ENCODE results near the gene PCDHA1.

PCDHA1 gene

GRCh38 chr5:141003031-141003430 lies 217.1 kb downstream of the PCDHA1 start:
- Histone ChIP-seq H2BK120ac (ENCODE audit: low read depth, low read length) (no peak overlapping the region), H3K27ac (ENCODE audit: low read length, poor library complexity, severe bottlenecking) (no peak overlapping the region), H3K36me3 (ENCODE audit: control insufficient read depth in 1 of 2, insufficient read depth in 2 of 2, low read depth in 1 of 2, low read length in 2 of 2) (no peaks in the 10 kb centered on the region), H3K27me3 (ENCODE audit: control insufficient read depth in 1 of 2, insufficient read depth in 1 of 2, low read length in 2 of 2) (peaks cover 0 to 5% of the 10 kb centered on the region in 2 experiments), H3K79me1 (replicated peaks; ENCODE audit: low read length, poor library complexity, severe bottlenecking) (peaks cover 2% of the 10 kb centered on the region), H3K4ac (ENCODE audit: low read depth in 1 of 2, low read length in 2 of 2) (no peak overlapping the region), H2AFZ (ENCODE audit: low read depth, low read length) (no peak overlapping the region), H2BK12ac (ENCODE audit: low read length in 2 of 2) (no peak overlapping the region), H2BK5ac (ENCODE audit: low read depth, low read length, poor library complexity, severe bottlenecking) (no peak overlapping the region), H3K9ac (ENCODE audit: low read length) (no peak overlapping the region), H3K4me3 (ENCODE audit: insufficient read depth in 1 of 2, low read depth in 1 of 2, low read length in 2 of 2) (no peak overlapping the region), H2BK15ac (ENCODE audit: low read depth, poor library complexity, severe bottlenecking) (no peak overlapping the region), H4K91ac (ENCODE audit: low read length) (no peak overlapping the region), H3K18ac (ENCODE audit: low read depth in 1 of 2, low read length in 2 of 2) (no peak overlapping the region), H4K8ac (ENCODE audit: low read length) (no peak overlapping the region), H3K4me1 (ENCODE audit: control insufficient read depth, insufficient read depth, low read depth, low read length) (peaks cover 4% of the 10 kb centered on the region), H3K9me3 (ENCODE audit: control insufficient read depth, low read length) (no peaks in the 10 kb centered on the region), H3K23ac (ENCODE audit: low read length in 2 of 2) (no peak overlapping the region), H2AK5ac (ENCODE audit: low read length, severe bottlenecking) (no peak overlapping the region), H3K14ac (ENCODE audit: low read length in 2 of 2) (no peak overlapping the region), H3K4me2 (ENCODE audit: low read length, poor library complexity, severe bottlenecking) (no peak overlapping the region)
- 98% methylated on average over 3 of the region's 3 CpGs for WGBS
- DNase-seq: no peak

GRCh38 chr5:141003791-141004611 lies 218.1 kb downstream of the PCDHA1 start:
- Histone ChIP-seq H3K23ac (ENCODE audit: low read length in 2 of 2) (no peak overlapping the region), H3K14ac (ENCODE audit: low read length in 2 of 2) (no peak overlapping the region), H3K4me2 (ENCODE audit: low read length, poor library complexity, severe bottlenecking) (no peak overlapping the region), H2BK12ac (ENCODE audit: low read length in 2 of 2) (no peak overlapping the region), H3K9me3 (ENCODE audit: control insufficient read depth, low read length) (peaks cover 3% of the 10 kb centered on the region), H3K4ac (ENCODE audit: low read depth in 1 of 2, low read length in 2 of 2) (no peak overlapping the region), H3K79me1 (replicated peaks; ENCODE audit: low read length, poor library complexity, severe bottlenecking) (peaks cover 2% of the 10 kb centered on the region), H3K4me1 (ENCODE audit: control insufficient read depth, insufficient read depth, low read depth, low read length) (peaks cover 4% of the 10 kb centered on the region), H3K18ac (ENCODE audit: low read depth in 1 of 2, low read length in 2 of 2) (no peak overlapping the region), H2AFZ (ENCODE audit: low read depth, low read length) (no peak overlapping the region), H2AK5ac (ENCODE audit: low read length, severe bottlenecking) (no peak overlapping the region), H2BK15ac (ENCODE audit: low read depth, poor library complexity, severe bottlenecking) (no peak overlapping the region), H4K8ac (ENCODE audit: low read length) (no peak overlapping the region), H2BK5ac (ENCODE audit: low read depth, low read length, poor library complexity, severe bottlenecking) (no peak overlapping the region), H4K91ac (ENCODE audit: low read length) (no peak overlapping the region), H3K36me3 (ENCODE audit: control insufficient read depth in 1 of 2, insufficient read depth in 2 of 2, low read depth in 1 of 2, low read length in 2 of 2) (no peaks in the 10 kb centered on the region), H3K27me3 (ENCODE audit: control insufficient read depth in 1 of 2, insufficient read depth in 1 of 2, low read length in 2 of 2) (peaks cover 0 to 5% of the 10 kb centered on the region in 2 experiments), H2BK120ac (ENCODE audit: low read depth, low read length) (no peak overlapping the region), H3K9ac (ENCODE audit: low read length) (no peak overlapping the region), H3K27ac (ENCODE audit: low read length, poor library complexity, severe bottlenecking) (no peak overlapping the region), H3K4me3 (ENCODE audit: insufficient read depth in 1 of 2, low read depth in 1 of 2, low read length in 2 of 2) (no peak overlapping the region)
- 31% methylated on average over 3 of the region's 4 CpGs for WGBS
- DNase-seq: peak; percentile 47

GRCh38 chr5:141007791-141008190 lies 221.9 kb downstream of the PCDHA1 start:
- Histone ChIP-seq H3K27ac (ENCODE audit: low read length, poor library complexity, severe bottlenecking) (no peak overlapping the region), H3K9me3 (ENCODE audit: control insufficient read depth, low read length) (peaks cover 4% of the 10 kb centered on the region), H2BK5ac (ENCODE audit: low read depth, low read length, poor library complexity, severe bottlenecking) (no peak overlapping the region), H4K91ac (ENCODE audit: low read length) (no peak overlapping the region), H3K36me3 (ENCODE audit: control insufficient read depth in 1 of 2, insufficient read depth in 2 of 2, low read depth in 1 of 2, low read length in 2 of 2) (no peaks in the 10 kb centered on the region), H3K14ac (ENCODE audit: low read length in 2 of 2) (no peak overlapping the region), H3K4me2 (ENCODE audit: low read length, poor library complexity, severe bottlenecking) (no peak overlapping the region), H3K23ac (ENCODE audit: low read length in 2 of 2) (no peak overlapping the region), H3K9ac (ENCODE audit: low read length) (no peak overlapping the region), H2BK12ac (ENCODE audit: low read length in 2 of 2) (no peak overlapping the region), H4K8ac (ENCODE audit: low read length) (no peak overlapping the region), H3K18ac (ENCODE audit: low read depth in 1 of 2, low read length in 2 of 2) (no peak overlapping the region), H2AK5ac (ENCODE audit: low read length, severe bottlenecking) (no peak overlapping the region), H2BK15ac (ENCODE audit: low read depth, poor library complexity, severe bottlenecking) (no peak overlapping the region), H3K4me3 (ENCODE audit: insufficient read depth in 1 of 2, low read depth in 1 of 2, low read length in 2 of 2) (no peak overlapping the region), H3K4ac (ENCODE audit: low read depth in 1 of 2, low read length in 2 of 2) (no peak overlapping the region), H3K4me1 (ENCODE audit: control insufficient read depth, insufficient read depth, low read depth, low read length) (peaks cover 4% of the 10 kb centered on the region), H3K79me1 (replicated peaks; ENCODE audit: low read length, poor library complexity, severe bottlenecking) (no peaks in the 10 kb centered on the region), H3K27me3 (ENCODE audit: control insufficient read depth in 1 of 2, insufficient read depth in 1 of 2, low read length in 2 of 2) (no peaks in the 10 kb centered on the region), H2BK120ac (ENCODE audit: low read depth, low read length) (no peak overlapping the region), H2AFZ (ENCODE audit: low read depth, low read length) (no peak overlapping the region)
- DNase-seq: no peak

GRCh38 chr5:141010047-141010793 lies 224.3 kb downstream of the PCDHA1 start:
- Histone ChIP-seq H2BK5ac (ENCODE audit: low read depth, low read length, poor library complexity, severe bottlenecking) (no peak overlapping the region), H3K4me2 (ENCODE audit: low read length, poor library complexity, severe bottlenecking) (no peak overlapping the region), H3K27ac (ENCODE audit: low read length, poor library complexity, severe bottlenecking) (no peak overlapping the region), H2BK15ac (ENCODE audit: low read depth, poor library complexity, severe bottlenecking) (no peak overlapping the region), H3K9ac (ENCODE audit: low read length) (no peak overlapping the region), H2BK12ac (ENCODE audit: low read length in 2 of 2) (no peak overlapping the region), H2AFZ (ENCODE audit: low read depth, low read length) (no peak overlapping the region), H3K4me3 (ENCODE audit: insufficient read depth in 1 of 2, low read depth in 1 of 2, low read length in 2 of 2) (no peak overlapping the region), H2AK5ac (ENCODE audit: low read length, severe bottlenecking) (no peak overlapping the region), H3K14ac (ENCODE audit: low read length in 2 of 2) (no peak overlapping the region), H3K9me3 (ENCODE audit: control insufficient read depth, low read length) (peaks cover 4% of the 10 kb centered on the region), H3K4me1 (ENCODE audit: control insufficient read depth, insufficient read depth, low read depth, low read length) (no peaks in the 10 kb centered on the region), H2BK120ac (ENCODE audit: low read depth, low read length) (no peak overlapping the region), H4K91ac (ENCODE audit: low read length) (no peak overlapping the region), H3K36me3 (ENCODE audit: control insufficient read depth in 1 of 2, insufficient read depth in 2 of 2, low read depth in 1 of 2, low read length in 2 of 2) (no peaks in the 10 kb centered on the region), H3K23ac (ENCODE audit: low read length in 2 of 2) (no peak overlapping the region), H3K79me1 (replicated peaks; ENCODE audit: low read length, poor library complexity, severe bottlenecking) (no peaks in the 10 kb centered on the region), H3K18ac (ENCODE audit: low read depth in 1 of 2, low read length in 2 of 2) (no peak overlapping the region), H4K8ac (ENCODE audit: low read length) (no peak overlapping the region), H3K27me3 (ENCODE audit: control insufficient read depth in 1 of 2, insufficient read depth in 1 of 2, low read length in 2 of 2) (no peaks in the 10 kb centered on the region), H3K4ac (ENCODE audit: low read depth in 1 of 2, low read length in 2 of 2) (no peak overlapping the region)
- 81% methylated on average over 11 of the region's 12 CpGs for WGBS
- no peak for DNase-seq

Measured in mesenchymal stem cell (in vitro differentiated cells and primary cell).